Subcutaneous adipose tissue (tissue), 4 donors: ENCODE measurements around the gene UGT1A10. TPM values are rescaled to one million over a fixed set of nuclear protein-coding genes. Genes with fewer than 3 reads are reported as not detected.
"Not testable (repeated sequence)": the region's sequence is repeated elsewhere in the genome, so short reads cannot be mapped to it uniquely, and the experiment has no call there.

Source experiments
- total RNA-seq, 4 donors: library from RNA; depleted of rRNA; stranded (reverse); fragments of >200 nt; gene quantifications; one replicate each; pipeline ENCODE4 v1.1.0, GENCODE V29; 2016
- TF ChIP-seq, protein P1 (sequence below): fragments of 450-650 bp; IDR thresholded peaks from one replicate; pipeline ENCODE4 v1.5.1; 2016; ENCODE audit warnings: low read depth, mild to moderate bottlenecking, control low read depth, antibody characterized with exemption, moderate library complexity

Gene UGT1A10
- total RNA-seq = not detected

DNA sequence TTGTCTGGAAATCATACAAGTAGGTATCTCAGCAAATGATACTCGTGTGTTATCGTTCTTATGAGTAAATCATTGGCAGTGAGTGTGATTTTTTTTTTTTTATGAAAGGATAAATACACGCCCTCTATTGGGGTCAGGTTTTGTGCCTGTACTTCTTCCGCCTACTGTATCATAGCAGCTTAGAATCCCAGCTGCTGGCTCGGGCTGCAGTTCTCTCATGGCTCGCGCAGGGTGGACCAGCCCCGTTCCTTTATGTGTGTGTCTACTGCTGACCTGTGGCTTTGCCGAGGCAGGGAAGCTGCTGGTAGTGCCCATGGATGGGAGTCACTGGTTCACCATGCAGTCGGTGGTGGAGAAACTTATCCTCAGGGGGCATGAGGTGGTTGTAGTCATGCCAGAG is at the start of gene UGT1A10:
Gene UGT1A10, plus strand, starts transcription at position 143 of the 400 bp plus-strand sequence. Its CDS starts 75 bp downstream, at position 218.
- TF ChIP-seq, protein P1, sequence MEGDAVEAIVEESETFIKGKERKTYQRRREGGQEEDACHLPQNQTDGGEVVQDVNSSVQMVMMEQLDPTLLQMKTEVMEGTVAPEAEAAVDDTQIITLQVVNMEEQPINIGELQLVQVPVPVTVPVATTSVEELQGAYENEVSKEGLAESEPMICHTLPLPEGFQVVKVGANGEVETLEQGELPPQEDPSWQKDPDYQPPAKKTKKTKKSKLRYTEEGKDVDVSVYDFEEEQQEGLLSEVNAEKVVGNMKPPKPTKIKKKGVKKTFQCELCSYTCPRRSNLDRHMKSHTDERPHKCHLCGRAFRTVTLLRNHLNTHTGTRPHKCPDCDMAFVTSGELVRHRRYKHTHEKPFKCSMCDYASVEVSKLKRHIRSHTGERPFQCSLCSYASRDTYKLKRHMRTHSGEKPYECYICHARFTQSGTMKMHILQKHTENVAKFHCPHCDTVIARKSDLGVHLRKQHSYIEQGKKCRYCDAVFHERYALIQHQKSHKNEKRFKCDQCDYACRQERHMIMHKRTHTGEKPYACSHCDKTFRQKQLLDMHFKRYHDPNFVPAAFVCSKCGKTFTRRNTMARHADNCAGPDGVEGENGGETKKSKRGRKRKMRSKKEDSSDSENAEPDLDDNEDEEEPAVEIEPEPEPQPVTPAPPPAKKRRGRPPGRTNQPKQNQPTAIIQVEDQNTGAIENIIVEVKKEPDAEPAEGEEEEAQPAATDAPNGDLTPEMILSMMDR = not testable (repeated sequence)

DNA sequence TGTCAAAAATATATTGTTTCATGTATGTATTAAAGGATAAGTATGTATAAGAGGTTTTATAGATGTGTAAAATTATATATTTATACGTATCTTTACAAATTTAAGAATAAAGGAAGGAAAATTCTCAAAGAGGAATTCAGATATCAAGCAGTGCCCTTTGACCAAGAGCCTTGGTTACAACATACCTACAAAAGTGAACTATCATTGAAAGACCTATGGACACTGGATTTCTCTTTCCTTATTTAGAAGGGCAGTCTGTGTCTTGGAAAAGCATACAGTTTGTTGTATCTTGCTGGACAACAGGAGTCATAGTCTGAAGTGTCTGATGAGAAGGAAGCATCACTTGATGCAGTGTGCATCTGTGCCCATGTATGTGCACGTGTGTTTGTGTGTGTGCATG is 47.8 kb upstream of the UGT1A10 start:
- TF ChIP-seq, protein P1 = no peak

DNA sequence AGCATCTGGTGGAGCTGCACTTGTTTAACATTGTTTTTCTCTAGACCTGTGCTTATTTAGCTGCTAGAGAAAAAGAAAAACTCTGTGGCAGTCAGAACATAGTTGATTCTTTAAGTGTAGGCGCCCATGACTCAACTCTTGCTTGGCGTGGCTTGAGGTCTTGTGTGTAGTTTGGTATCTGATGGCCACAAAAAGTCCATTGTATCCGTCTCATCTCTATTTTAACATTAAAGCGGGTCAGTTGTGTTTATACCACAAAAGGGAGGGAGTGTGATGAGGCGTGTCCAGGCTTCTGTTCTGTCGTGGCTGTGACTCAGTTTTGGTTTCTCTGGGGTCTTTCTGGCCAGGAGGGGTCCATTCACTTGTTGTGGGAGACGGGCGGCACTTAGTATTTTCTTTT is 43.0 kb upstream of the UGT1A10 start:
- TF ChIP-seq, protein P1 = no peak

DNA sequence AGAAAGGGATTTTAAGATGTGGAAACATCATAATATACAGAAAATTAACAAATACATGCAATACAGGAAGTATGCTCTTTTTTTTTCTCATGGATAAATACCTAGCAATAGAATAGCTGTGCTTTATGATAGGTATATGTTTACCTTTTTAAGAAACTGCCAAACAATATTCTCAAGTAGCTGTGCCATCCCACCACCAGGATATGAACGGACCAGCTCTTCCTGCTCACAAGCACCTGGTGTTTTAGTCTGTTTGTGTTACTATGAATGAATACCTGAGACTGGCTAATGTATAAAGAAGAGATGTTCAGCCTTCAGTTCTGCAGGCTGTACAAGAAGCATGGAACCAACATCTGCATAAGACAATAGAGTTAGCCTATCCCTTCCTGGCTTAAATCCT is 38.7 kb upstream of the UGT1A10 start:
- TF ChIP-seq, protein P1 = no peak

DNA sequence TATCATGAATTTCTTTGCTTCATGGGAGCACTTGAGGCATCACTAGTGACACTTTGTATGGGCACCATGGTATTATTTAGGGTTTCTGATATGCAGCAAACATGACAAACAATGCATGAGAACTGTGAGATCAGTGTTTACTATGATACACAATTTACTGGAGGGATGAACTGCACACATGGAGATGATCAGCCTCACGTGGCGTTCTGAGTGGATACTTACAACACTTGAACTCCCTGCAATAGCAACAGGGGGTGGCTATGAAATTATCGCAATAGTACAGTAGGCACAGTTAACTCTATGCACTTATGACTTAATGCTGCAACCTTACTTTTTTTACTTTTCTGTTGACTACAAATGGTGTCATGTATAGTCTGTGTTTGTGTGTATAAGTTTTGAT is 37.3 kb upstream of the UGT1A10 start:
- TF ChIP-seq, protein P1 = no peak

DNA sequence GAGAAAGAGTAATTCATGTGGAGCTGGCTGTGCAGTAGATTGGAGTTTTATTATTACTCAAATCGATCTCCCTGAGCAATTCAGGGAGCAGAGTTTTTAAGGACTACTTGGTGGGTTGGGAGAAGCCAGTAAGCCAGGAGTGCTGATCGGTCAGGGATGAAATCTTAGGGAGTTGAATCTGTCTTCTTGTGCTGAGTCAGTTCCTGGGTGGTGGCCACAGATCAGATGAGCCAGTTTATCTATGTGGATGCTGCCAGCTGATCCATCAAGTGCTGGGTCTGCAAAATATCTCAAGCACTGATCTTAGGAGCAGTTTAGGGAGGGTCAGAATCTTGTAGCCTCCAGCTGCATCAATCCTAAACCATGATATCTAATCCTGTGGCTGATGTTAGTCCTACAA is 35.9 kb upstream of the UGT1A10 start:
- TF ChIP-seq, protein P1 = no peak

DNA sequence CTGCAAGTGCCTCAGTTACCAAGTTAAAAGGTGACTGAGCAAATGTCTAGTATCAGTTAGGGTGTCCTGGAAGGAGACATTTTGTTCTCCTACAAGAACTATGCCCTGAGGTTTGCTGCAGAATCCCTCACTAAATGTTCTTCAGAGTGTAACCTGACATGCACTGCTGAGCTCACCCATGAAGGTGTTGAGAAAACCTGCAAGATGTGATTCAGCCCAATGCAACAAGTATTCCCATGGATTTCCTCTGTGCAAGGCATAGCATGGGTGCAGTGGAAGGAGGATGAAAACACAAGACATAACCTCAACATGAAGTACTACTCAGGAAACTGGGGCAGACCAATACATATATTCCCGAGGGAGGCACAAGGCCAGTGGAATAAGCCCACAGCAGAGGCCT is 34.2 kb upstream of the UGT1A10 start:
- TF ChIP-seq, protein P1 = no peak

DNA sequence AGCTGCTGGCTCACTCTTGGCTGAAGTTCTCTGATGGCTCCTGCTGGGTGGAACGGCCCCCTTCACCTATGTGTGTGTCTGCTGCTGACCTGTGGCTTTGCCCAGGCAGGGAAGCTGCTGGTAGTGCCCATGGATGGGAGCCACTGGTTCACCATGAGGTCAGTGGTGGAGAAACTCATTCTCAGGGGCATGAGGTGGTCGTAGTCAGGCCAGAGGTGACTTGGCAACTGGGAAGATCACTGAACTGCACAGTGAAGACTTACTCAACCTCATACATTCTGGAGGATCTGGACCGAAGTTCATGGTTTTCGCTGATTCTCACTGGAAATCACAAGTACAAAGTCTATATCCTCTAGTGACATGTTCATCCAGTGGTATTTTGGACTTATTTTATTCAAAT is 32.7 kb upstream of the UGT1A10 start:
- TF ChIP-seq, protein P1 = no peak
